Renal cortex interstitium (tissue), 11 donors: ENCODE measurements around the gene OPN3. TPM values are rescaled to one million over a fixed set of nuclear protein-coding genes. Genes with fewer than 3 reads are reported as not detected.

Source experiments
- DNase-seq, 11 donors: peaks; one replicate each; pipeline ENCODE4 v3.0.0-alpha.2; 2013; ENCODE audit warnings: low read depth in 9 of 11, low spot score in 4 of 11; ENCODE audit errors: extremely low read depth in 1 of 11
- polyA plus RNA-seq, 3 donors: library from polyadenylated mRNA; unstranded; fragments of 120-200 nt; gene quantifications; one replicate each; pipeline ENCODE4 v1.2.1, GENCODE V29; 2013; ENCODE audit not compliant: insufficient read length in 3 of 3

Gene OPN3
- polyA plus RNA-seq, 3 donors = 38.1 to 41.7 (median 41.4) TPM

DNA sequence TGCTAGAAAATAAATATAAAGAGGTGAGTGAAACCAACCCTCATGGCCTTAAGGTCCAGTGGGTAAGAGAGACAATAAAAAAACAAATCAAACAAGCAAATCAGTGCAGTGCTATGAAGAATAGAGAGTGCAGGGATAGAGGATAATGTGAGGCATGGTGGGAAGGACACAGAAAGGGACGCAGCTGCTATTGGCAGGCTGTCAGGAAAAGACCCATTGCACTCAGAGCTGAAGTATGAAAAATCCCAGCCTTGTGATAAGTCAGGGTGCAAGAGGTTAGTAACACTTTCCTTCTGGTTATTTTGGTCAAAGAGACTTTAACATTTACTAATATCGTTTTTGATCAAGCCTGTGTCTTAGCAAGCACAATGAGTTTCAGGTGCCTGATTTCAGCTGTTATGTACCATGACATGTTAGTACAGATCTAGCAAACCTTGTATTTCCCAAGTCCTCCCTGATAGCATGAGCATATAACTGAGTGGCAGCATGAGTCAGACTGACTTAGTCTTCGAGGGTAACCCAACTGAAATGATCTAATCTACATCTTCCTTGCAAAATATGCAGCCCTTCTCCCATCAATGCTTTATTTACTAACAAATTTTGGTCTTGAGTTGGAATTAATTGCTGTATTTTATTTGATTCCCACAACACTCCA, 31.7 kb downstream of the OPN3 start:
- no peak for DNase-seq

- no peak for DNase-seq
These were observed 32.7 kb downstream of the OPN3 start for GRCh38 chr1:241607497-241607896.

- no peak for DNase-seq
These were observed 33.6 kb downstream of the OPN3 start for GRCh38 chr1:241606544-241606943.

GRCh38 chr1:241605146-241605805, 34.9 kb downstream of the OPN3 start:
- no peak for DNase-seq

GRCh38 chr1:241603731-241604245, 36.4 kb downstream of the OPN3 start:
- DNase-seq = no peak

- DNase-seq = no peak
These were observed 39.7 kb downstream of the OPN3 start for GRCh38 chr1:241600496-241600901.

DNA sequence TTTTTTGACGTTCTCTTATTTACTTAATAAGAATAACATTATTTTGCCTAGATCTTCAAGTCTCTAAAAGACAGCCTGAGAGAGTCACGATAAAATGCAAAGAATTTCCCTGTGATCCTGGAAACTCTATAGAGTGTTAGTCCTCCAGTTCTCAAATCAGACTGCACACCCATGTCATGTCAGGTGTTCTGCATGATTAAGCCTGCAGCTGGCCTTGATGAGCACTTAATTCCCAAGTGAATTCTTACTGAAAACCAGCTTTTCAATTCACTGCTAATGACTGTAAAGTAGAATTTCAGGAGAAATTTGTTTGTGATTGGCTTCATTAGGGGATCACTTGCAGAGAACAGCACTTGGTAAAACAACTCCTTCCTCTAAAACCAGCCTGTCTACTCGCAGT, 41.9 kb downstream of the OPN3 start:
- no peak for DNase-seq

DNA sequence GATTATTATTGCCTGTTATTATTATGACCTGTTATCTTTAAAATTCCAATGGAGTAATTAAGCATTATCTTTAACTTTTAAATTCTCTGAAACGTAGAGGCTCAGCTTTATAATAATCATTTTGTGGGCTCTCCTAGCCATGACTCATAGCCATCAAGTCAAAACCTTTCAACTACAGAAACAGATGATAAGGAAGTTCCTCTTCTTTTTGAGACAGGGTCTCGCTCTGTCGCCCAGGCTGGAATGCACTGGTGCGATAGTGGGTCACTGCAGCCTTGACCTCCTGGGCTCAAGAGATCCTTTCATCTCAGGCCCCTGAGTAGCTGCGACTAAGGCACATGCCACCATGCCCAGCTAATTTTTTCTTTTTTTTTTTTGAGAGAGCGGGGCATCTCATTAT, 43.5 kb downstream of the OPN3 start:
- DNase-seq = no peak

DNA sequence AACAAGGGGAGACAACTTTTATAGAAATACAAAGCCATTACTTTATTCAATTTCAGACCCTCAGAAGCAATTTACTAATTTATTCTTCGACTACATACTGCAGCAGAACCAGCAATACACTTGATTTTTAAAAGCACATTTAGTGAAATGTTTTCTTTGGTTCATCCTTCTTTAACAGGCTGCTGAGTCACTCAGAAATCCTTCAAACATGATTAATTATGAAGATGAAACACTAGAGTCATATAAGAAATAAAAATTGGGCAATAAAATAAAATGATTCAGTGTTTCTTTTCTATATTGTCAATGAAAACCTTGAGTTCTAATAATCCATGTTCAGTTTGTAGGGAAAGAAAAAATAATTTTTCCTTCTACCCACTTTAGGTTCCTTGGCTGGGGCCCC, 47.0 kb downstream of the OPN3 start:
- no peak for DNase-seq

- no peak for DNase-seq
These were observed 47.8 kb downstream of the OPN3 start for GRCh38 chr1:241592273-241592958.

- no peak for DNase-seq
These were observed 48.4 kb downstream of the OPN3 start for GRCh38 chr1:241591736-241592135.

GRCh38 chr1:241591317-241591716, 48.9 kb downstream of the OPN3 start:
- no peak for DNase-seq

- DNase-seq = no peak
These were observed 49.5 kb downstream of the OPN3 start for GRCh38 chr1:241590719-241591118.

DNA sequence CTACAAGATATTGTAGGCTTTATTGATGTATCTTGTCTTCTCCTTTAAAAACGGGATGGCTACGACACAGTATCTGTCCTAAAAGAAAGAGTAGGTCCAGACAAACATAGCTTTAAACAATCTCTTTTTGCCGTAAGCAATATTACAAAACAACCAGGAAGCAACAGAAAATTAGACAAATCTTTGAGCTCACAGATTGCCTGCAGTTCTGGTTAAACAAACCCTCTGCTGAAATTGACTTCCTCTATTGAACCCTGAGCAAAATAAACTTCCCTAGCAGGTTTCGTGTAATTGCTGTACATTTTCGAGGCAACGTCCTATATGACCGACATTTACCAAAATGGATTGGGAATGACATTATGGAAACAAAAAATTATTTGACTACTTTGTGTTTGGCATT, 50.6 kb downstream of the OPN3 start:
- no peak for DNase-seq

DNA sequence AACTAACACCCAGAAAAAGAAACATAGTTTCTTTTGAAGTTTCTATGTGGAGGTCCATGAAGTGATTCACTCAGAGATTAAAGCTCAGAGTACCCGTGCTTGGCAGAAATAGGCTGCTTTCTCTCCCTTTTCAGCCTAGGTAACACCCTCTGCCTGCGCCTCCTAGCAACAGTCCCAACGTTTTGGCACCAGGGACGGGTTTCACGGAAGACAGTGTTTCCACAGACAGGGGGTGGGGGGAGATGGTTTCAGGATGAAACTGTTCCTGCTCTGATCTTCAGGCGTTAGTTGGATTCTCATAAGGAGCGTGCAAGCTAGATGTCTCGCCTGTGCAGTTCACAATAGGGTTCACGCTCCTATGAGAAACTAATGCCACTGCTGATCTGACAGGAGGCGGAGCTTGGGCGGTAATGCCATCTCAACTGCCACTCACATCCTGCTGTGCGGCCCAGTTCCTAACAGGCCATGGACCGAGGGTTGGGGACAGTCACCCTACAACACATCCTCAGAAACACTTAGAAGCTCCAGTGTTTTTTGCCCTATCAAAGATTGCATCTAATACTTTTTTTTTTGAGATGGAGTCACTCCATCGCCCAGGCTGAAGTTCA, 53.2 kb downstream of the OPN3 start:
- DNase-seq = no peak

DNA sequence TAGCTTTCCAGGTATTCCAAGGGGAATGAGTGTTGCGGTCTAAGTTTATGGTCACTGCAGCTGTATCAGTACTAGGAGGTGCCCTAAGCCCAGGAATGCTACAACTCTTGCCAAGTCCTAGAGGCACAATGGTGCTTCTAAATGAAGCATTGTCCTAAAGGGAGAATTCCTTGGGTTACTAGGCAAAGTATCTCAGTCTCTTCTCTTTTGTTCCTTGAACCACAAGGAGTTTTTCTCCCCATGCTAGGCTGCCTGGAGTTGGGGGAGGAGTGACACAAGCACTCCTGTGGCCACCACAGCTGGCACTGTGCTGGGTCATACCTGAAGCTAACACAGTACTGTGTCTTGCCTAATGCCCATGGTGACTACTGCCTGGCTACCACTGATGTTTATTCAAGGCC, 57.2 kb downstream of the OPN3 start:
- no peak for DNase-seq

GRCh38 chr1:241579434-241579833, 60.7 kb downstream of the OPN3 start:
- DNase-seq = no peak

- no peak for DNase-seq
These were observed 66.0 kb downstream of the OPN3 start for GRCh38 chr1:241574154-241574553.

- DNase-seq = no peak
These were observed 70.3 kb downstream of the OPN3 start for GRCh38 chr1:241569848-241570247.

DNA sequence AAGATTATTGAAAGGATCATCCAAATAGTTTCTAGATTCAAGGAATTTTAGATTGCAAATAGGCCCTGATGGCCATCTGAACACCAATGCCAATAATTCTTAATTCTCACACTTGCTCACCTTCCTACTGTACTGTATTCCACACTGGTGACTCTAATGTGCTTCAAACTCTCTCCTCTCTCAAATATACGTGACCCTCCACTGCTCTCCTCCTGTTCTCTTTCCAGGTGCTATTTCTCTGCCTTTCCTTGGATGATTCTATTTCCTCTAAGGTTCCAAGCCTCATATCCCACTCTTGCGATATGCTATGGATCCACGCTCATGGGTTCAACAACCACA, 79.4 kb downstream of the OPN3 start:
- DNase-seq = no peak
